CD4-positive, alpha-beta T cell (primary cell): Measurements from ENCODE around the gene PTPRD. TPM values are rescaled to one million over a fixed set of nuclear protein-coding genes. Genes with fewer than 3 reads are reported as not detected.

Experiments used
- ATAC-seq: fragments of 200-7000 bp; cut with Tn5 transposase; one replicate; pipeline ENCODE4 v1.10.0; 2022; ENCODE audit warnings: mild to moderate bottlenecking; ENCODE audit not compliant: poor library complexity
- CTCF ChIA-PET: fragments of 350-600 bp; sonication (Branson Sonifier 250); formaldehyde crosslinking; loops from one replicate; lab custom pipeline; 2021; ENCODE audit warnings: antibody characterized with exemption, inconsistent platforms; lab: Charles Lee
- POLR2A ChIA-PET: fragments of 350-600 bp; sonication (Branson Sonifier 250); formaldehyde crosslinking; loops from one replicate; lab custom pipeline; 2021; ENCODE audit warnings: antibody characterized with exemption, inconsistent platforms; lab: Charles Lee
- DNase-seq, 14 experiments: peaks; one replicate each; pipeline ENCODE4 v3.0.0-alpha.2; 2013 to 2020; ENCODE audit warnings: mixed read lengths in 2 of 14
- H3K27ac ChIP-seq, 2 donors: one replicate each; pipeline versions ENCODE4 v1.5.1 to v1.7.0; 2013; ENCODE audit warnings: low read length in 2 of 2, low read depth in 1 of 2, mild to moderate bottlenecking in 1 of 2
- H3K27me3 ChIP-seq, 2 experiments: 1 replicate in 1 of 2; 2 replicates in 1 of 2; pipeline versions ENCODE4 v1.6.1 to v1.7.0; 2013; ENCODE audit warnings: low read length in 2 of 2, control low read depth in 1 of 2, mild to moderate bottlenecking in 1 of 2, moderate library complexity in 1 of 2; ENCODE audit not compliant: insufficient read depth in 2 of 2, control insufficient read depth in 1 of 2
- H3K36me3 ChIP-seq: one replicate; pipeline ENCODE4 v1.6.1; 2013; ENCODE audit warnings: low read length, control low read depth; ENCODE audit not compliant: insufficient read depth
- H3K4me1 ChIP-seq: one replicate; pipeline ENCODE4 v1.6.1; 2013; ENCODE audit warnings: low read length, control low read depth; ENCODE audit not compliant: insufficient read depth
- H3K4me3 ChIP-seq: one replicate; pipeline ENCODE4 v1.5.1; 2013; ENCODE audit warnings: mild to moderate bottlenecking, low read length, moderate library complexity
- H3K9me3 ChIP-seq, 2 experiments: 1 replicate in 1 of 2; 2 replicates in 1 of 2; pipeline versions ENCODE4 v1.6.1 to v1.7.0; 2013; ENCODE audit warnings: low read length in 2 of 2, mild to moderate bottlenecking in 2 of 2, control low read depth in 1 of 2, moderate library complexity in 1 of 2; ENCODE audit not compliant: control insufficient read depth in 1 of 2, insufficient read depth in 1 of 2
- H3K27ac Mint-ChIP-seq: one replicate; pipeline ENCODE4 v1.8.0; 2020; ENCODE audit warnings: mixed read lengths
- H3K27me3 Mint-ChIP-seq: one replicate; pipeline ENCODE4 v1.8.0; 2021; ENCODE audit warnings: mixed read lengths
- H3K36me3 Mint-ChIP-seq: one replicate; pipeline ENCODE4 v1.8.0; 2021; ENCODE audit warnings: low read depth, mixed read lengths
- H3K4me1 Mint-ChIP-seq: one replicate; pipeline ENCODE4 v1.8.0; 2021; ENCODE audit warnings: low read depth, mixed read lengths
- H3K4me3 Mint-ChIP-seq: one replicate; pipeline ENCODE4 v1.8.0; 2020; ENCODE audit warnings: mild to moderate bottlenecking, mixed read lengths
- H3K9me3 Mint-ChIP-seq: one replicate; pipeline ENCODE4 v1.8.0; 2020; ENCODE audit warnings: mixed read lengths
- intact Hi-C, 2 experiments: fragments of 100-400 bp; cut with DNase I in 1 of 2; cut with micrococcal nuclease in 1 of 2; formaldehyde crosslinking; loops; one replicate each; pipeline versions ENCODE4 v1.15.1 to v1.9.0; 2023 to 2025; cut with DNase I, micrococcal nuclease
- total RNA-seq, 174 experiments: library from RNA in 2 of 174; stranded (reverse) in 2 of 174; gene quantifications; one replicate each; pipeline ENCODE4 v1.2.3 and lab custom pipeline; 2021 to 2026
- TF ChIP-seq, protein P1 (sequence below): fragments of 200-600 bp; IDR thresholded peaks from one replicate; pipeline ENCODE4 v1.8.0; 2022; ENCODE audit warnings: antibody characterized with exemption, mild to moderate bottlenecking

PTPRD gene
- total RNA-seq, 2 experiments from 2014 or later, result not detected

GRCh38 chr9:8614926-8615440 is 1997.8 kb downstream of the PTPRD start:
- H3K27ac Mint-ChIP-seq, result no peak overlapping the region
- no peaks in the 10 kb centered on the region for H3K4me1 Mint-ChIP-seq

GRCh38 chr9:8613346-8613825 is 1999.4 kb downstream of the PTPRD start:
- no peak overlapping the region for H3K4me3 ChIP-seq
- intact Hi-C loops, result no loop called here
- no peak overlapping the region for H3K27ac ChIP-seq
- TF ChIP-seq, protein P1, sequence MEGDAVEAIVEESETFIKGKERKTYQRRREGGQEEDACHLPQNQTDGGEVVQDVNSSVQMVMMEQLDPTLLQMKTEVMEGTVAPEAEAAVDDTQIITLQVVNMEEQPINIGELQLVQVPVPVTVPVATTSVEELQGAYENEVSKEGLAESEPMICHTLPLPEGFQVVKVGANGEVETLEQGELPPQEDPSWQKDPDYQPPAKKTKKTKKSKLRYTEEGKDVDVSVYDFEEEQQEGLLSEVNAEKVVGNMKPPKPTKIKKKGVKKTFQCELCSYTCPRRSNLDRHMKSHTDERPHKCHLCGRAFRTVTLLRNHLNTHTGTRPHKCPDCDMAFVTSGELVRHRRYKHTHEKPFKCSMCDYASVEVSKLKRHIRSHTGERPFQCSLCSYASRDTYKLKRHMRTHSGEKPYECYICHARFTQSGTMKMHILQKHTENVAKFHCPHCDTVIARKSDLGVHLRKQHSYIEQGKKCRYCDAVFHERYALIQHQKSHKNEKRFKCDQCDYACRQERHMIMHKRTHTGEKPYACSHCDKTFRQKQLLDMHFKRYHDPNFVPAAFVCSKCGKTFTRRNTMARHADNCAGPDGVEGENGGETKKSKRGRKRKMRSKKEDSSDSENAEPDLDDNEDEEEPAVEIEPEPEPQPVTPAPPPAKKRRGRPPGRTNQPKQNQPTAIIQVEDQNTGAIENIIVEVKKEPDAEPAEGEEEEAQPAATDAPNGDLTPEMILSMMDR, result no peak
- H3K36me3 Mint-ChIP-seq, result no peaks in the 10 kb centered on the region
- no peaks in the 10 kb centered on the region for H3K27me3 ChIP-seq
- CTCF ChIA-PET, result no interaction called here
- no peak overlapping the region for H3K27ac Mint-ChIP-seq
- no peaks in the 10 kb centered on the region for H3K27me3 Mint-ChIP-seq
- ATAC-seq (no peak), DNase-seq (no peak)
- H3K36me3 ChIP-seq, result no peaks in the 10 kb centered on the region
- no peaks in the 10 kb centered on the region for H3K4me1 ChIP-seq
- H3K4me1 Mint-ChIP-seq, result no peaks in the 10 kb centered on the region
- H3K9me3 ChIP-seq, result no peaks in the 10 kb centered on the region
- H3K4me3 Mint-ChIP-seq, result no peak overlapping the region
- H3K9me3 Mint-ChIP-seq, result no peaks in the 10 kb centered on the region
- POLR2A ChIA-PET, result no interaction called here

More at GRCh38 chr9:8614926-8615440, 1997.8 kb downstream of the PTPRD start:
- H3K4me1 ChIP-seq, result no peaks in the 10 kb centered on the region
- no peaks in the 10 kb centered on the region for H3K36me3 Mint-ChIP-seq
- ChIA-PET POLR2A (no interaction called here), CTCF (no interaction called here)
- TF ChIP-seq, protein P1, result no peak
- H3K27ac ChIP-seq, result no peak overlapping the region
- no peaks in the 10 kb centered on the region for H3K27me3 ChIP-seq
- H3K36me3 ChIP-seq, result no peaks in the 10 kb centered on the region
- DNase-seq (no peak), ATAC-seq (no peak)
- intact Hi-C loops, result no loop called here
- H3K9me3 Mint-ChIP-seq, result no peaks in the 10 kb centered on the region
- H3K4me3 Mint-ChIP-seq, result no peak overlapping the region
- H3K4me3 ChIP-seq, result no peak overlapping the region
- H3K27me3 Mint-ChIP-seq, result no peaks in the 10 kb centered on the region
- no peaks in the 10 kb centered on the region for H3K9me3 ChIP-seq

DNA sequence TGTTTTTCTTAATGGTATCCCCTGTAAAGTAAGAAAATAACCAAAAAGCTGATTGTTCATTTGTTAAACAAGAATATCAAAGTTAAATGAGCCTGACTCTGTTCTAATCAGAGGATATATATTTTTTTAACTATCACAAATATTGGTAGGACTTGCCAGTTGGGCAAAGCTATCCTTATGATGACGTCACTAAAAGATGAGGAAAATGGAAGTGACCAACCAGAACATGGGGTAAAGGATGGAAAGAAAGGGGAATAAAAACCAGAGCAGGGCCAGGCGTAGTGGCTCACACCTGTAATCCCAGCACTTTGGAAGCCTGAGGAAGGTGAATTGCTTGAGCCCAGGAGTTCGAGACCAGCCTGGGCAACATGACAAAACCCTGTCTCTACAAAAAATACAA is 2001.6 kb downstream of the PTPRD start:
- TF ChIP-seq, protein P1, result no peak
- no peak for DNase-seq
- Histone ChIP-seq H3K27ac (no peak overlapping the region), H3K36me3 (no peaks in the 10 kb centered on the region), H3K4me1 (no peaks in the 10 kb centered on the region), H3K4me3 (no peak overlapping the region), H3K9me3 (no peaks in the 10 kb centered on the region), H3K27me3 (no peaks in the 10 kb centered on the region)
- Mint-ChIP-seq H3K4me1 (no peaks in the 10 kb centered on the region), H3K27ac (no peak overlapping the region), H3K36me3 (no peaks in the 10 kb centered on the region), H3K4me3 (no peak overlapping the region), H3K27me3 (no peaks in the 10 kb centered on the region), H3K9me3 (no peaks in the 10 kb centered on the region)
- intact Hi-C loops, result no loop called here
- CTCF ChIA-PET, result no interaction called here
- POLR2A ChIA-PET, result no interaction called here
- no peak for ATAC-seq
